ENCODE data around the gene PIK3R3.

The PIK3R3 gene

GRCh38 chr1:46056325-46056724 lies 76.1 kb downstream of the PIK3R3 start:
- no peaks in the 10 kb centered on the region for H4K20me1 ChIP-seq (ENCODE audit: insufficient read depth, low read length, poor library complexity, severe bottlenecking)
- H3K4me3 ChIP-seq (ENCODE audit: low read length, poor library complexity, severe bottlenecking), result no peak overlapping the region
- peaks cover 3% of the 10 kb centered on the region; the same call in 1 of the 2 replicates for H3K79me2 ChIP-seq (ENCODE audit: insufficient read depth, low read length)
- no peak overlapping the region for H3K4me2 ChIP-seq (ENCODE audit: low read depth, low read length, poor library complexity, severe bottlenecking)
- no peaks in the 10 kb centered on the region for H3K9me2 ChIP-seq (replicated peaks; ENCODE audit: low read depth, low read length)
- TF ChIP-seq, protein P1, sequence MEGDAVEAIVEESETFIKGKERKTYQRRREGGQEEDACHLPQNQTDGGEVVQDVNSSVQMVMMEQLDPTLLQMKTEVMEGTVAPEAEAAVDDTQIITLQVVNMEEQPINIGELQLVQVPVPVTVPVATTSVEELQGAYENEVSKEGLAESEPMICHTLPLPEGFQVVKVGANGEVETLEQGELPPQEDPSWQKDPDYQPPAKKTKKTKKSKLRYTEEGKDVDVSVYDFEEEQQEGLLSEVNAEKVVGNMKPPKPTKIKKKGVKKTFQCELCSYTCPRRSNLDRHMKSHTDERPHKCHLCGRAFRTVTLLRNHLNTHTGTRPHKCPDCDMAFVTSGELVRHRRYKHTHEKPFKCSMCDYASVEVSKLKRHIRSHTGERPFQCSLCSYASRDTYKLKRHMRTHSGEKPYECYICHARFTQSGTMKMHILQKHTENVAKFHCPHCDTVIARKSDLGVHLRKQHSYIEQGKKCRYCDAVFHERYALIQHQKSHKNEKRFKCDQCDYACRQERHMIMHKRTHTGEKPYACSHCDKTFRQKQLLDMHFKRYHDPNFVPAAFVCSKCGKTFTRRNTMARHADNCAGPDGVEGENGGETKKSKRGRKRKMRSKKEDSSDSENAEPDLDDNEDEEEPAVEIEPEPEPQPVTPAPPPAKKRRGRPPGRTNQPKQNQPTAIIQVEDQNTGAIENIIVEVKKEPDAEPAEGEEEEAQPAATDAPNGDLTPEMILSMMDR (conservative IDR thresholded peaks at IDR 0.05; ENCODE audit: low read length), result no peak
- TF ChIP-seq EZH2phosphoT487 (IDR thresholded peaks at IDR 0.05; ENCODE audit: borderline replicate concordance), result no peak
- no peak overlapping the region for H2AFZ ChIP-seq (ENCODE audit: low read length)
- no peaks in the 10 kb centered on the region for H3K27me3 ChIP-seq (ENCODE audit: insufficient read depth, low read length, poor library complexity, severe bottlenecking)
- H3K4me1 ChIP-seq (ENCODE audit: insufficient read depth, low read length, poor library complexity, severe bottlenecking), result no peaks in the 10 kb centered on the region
- H3F3A ChIP-seq (ENCODE audit: low read depth), result no peaks in the 10 kb centered on the region
- no peak overlapping the region for H3K9ac ChIP-seq (ENCODE audit: low read depth, low read length, poor library complexity, severe bottlenecking)
- H3K9me3 ChIP-seq (ENCODE audit: insufficient read depth, low read depth, low read length), result no peaks in the 10 kb centered on the region
- peaks cover 90% of the 10 kb centered on the region for H3K36me3 ChIP-seq (ENCODE audit: insufficient read depth, low read length)

GRCh38 chr1:46053734-46054133 lies 78.7 kb downstream of the PIK3R3 start:
- Histone ChIP-seq H3K4me1 (ENCODE audit: insufficient read depth, low read length, poor library complexity, severe bottlenecking) (no peaks in the 10 kb centered on the region), H3K4me3 (ENCODE audit: low read length, poor library complexity, severe bottlenecking) (no peak overlapping the region), H3K9ac (ENCODE audit: low read depth, low read length, poor library complexity, severe bottlenecking) (no peak overlapping the region), H3K9me3 (ENCODE audit: insufficient read depth, low read depth, low read length) (no peaks in the 10 kb centered on the region), H3K36me3 (ENCODE audit: insufficient read depth, low read length) (peaks cover 82% of the 10 kb centered on the region), H3K4me2 (ENCODE audit: low read depth, low read length, poor library complexity, severe bottlenecking) (no peak overlapping the region), H3K79me2 (ENCODE audit: insufficient read depth, low read length) (peaks cover 7% of the 10 kb centered on the region; the same call in 1 of the 2 replicates), H4K20me1 (ENCODE audit: insufficient read depth, low read length, poor library complexity, severe bottlenecking) (no peaks in the 10 kb centered on the region), H3K9me2 (replicated peaks; ENCODE audit: low read depth, low read length) (no peaks in the 10 kb centered on the region), H3K27me3 (ENCODE audit: insufficient read depth, low read length, poor library complexity, severe bottlenecking) (no peaks in the 10 kb centered on the region), H2AFZ (ENCODE audit: low read length) (no peak overlapping the region), H3F3A (ENCODE audit: low read depth) (no peaks in the 10 kb centered on the region)
- TF ChIP-seq, protein P1 (conservative IDR thresholded peaks at IDR 0.05; ENCODE audit: low read length), result no peak
- TF ChIP-seq EZH2phosphoT487 (IDR thresholded peaks at IDR 0.05; ENCODE audit: borderline replicate concordance), result no peak

- TF ChIP-seq, protein P1 (conservative IDR thresholded peaks at IDR 0.05; ENCODE audit: low read length), result no peak
- no peak for TF ChIP-seq EZH2phosphoT487 (IDR thresholded peaks at IDR 0.05; ENCODE audit: borderline replicate concordance)
- Histone ChIP-seq H3K36me3 (ENCODE audit: insufficient read depth, low read length) (peaks cover 94% of the 10 kb centered on the region), H3K9me2 (replicated peaks; ENCODE audit: low read depth, low read length) (no peaks in the 10 kb centered on the region), H3K4me1 (ENCODE audit: insufficient read depth, low read length, poor library complexity, severe bottlenecking) (peaks cover 9% of the 10 kb centered on the region), H3K4me3 (ENCODE audit: low read length, poor library complexity, severe bottlenecking) (no peak overlapping the region), H3F3A (ENCODE audit: low read depth) (no peaks in the 10 kb centered on the region), H4K20me1 (ENCODE audit: insufficient read depth, low read length, poor library complexity, severe bottlenecking) (peaks cover 5% of the 10 kb centered on the region), H3K9ac (ENCODE audit: low read depth, low read length, poor library complexity, severe bottlenecking) (no peak overlapping the region), H3K9me3 (ENCODE audit: insufficient read depth, low read depth, low read length) (no peaks in the 10 kb centered on the region), H2AFZ (ENCODE audit: low read length) (no peak overlapping the region), H3K4me2 (ENCODE audit: low read depth, low read length, poor library complexity, severe bottlenecking) (no peak overlapping the region), H3K79me2 (ENCODE audit: insufficient read depth, low read length) (peaks cover 2% of the 10 kb centered on the region; the same call in 1 of the 2 replicates), H3K27me3 (ENCODE audit: insufficient read depth, low read length, poor library complexity, severe bottlenecking) (no peaks in the 10 kb centered on the region)
Measured at GRCh38 chr1:46044116-46044515, 88.3 kb downstream of the PIK3R3 start.

Measured in Loucy (cell line).